H54 (cell line): ENCODE results near the gene CDC42EP4.
"Not testable (repeated sequence)": the region's sequence is repeated elsewhere in the genome, so short reads cannot be mapped to it uniquely, and the experiment has no call there.

Experiments used
- DNase-seq: peaks from one replicate; pipeline ENCODE4 v3.0.0; 2011; ENCODE audit warnings: low spot score, mixed read lengths; ENCODE audit not compliant: insufficient read length
- FAIRE-seq: peaks from 3 replicates; lab custom pipeline; 2011; peaks lifted over from hg19 to GRCh38; lab: Jason Lieb, UNC
- POLR2A ChIP-seq: IDR thresholded peaks from 2 replicates; pipeline ENCODE4 v1.6.1; 2011; ENCODE audit warnings: low read depth, mild to moderate bottlenecking, low read length

Gene CDC42EP4

GRCh38 chr17:73338566-73339197, 26.9 kb upstream of the CDC42EP4 start:
- DNase-seq (no peak), FAIRE-seq (no peak)
- no peak for TF ChIP-seq POLR2A

- TF ChIP-seq POLR2A: no peak
- FAIRE-seq (no peak), DNase-seq (no peak)
Measured at GRCh38 chr17:73338050-73338521, 26.3 kb upstream of the CDC42EP4 start.

DNA sequence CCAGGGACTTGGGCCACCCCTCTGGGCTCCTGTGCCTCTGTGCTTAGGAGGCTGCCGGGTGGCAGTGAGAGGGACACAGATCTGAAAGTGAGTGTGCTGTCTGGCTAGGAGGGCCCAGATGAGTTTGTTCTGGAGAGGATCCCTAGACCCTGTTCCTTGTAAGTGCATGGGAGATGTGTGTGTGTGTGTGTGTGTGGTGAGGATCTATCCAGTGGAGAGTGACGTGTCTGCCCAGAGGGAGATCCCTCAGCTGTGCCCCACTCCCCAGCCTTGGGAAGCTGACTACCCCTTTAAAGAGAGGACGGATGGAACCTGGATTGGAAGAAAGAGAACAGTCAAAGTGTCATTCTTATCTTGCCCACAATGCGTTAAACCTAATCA, 25.5 kb upstream of the CDC42EP4 start:
- TF ChIP-seq POLR2A: no peak
- FAIRE-seq: no peak
- no peak for DNase-seq

DNA sequence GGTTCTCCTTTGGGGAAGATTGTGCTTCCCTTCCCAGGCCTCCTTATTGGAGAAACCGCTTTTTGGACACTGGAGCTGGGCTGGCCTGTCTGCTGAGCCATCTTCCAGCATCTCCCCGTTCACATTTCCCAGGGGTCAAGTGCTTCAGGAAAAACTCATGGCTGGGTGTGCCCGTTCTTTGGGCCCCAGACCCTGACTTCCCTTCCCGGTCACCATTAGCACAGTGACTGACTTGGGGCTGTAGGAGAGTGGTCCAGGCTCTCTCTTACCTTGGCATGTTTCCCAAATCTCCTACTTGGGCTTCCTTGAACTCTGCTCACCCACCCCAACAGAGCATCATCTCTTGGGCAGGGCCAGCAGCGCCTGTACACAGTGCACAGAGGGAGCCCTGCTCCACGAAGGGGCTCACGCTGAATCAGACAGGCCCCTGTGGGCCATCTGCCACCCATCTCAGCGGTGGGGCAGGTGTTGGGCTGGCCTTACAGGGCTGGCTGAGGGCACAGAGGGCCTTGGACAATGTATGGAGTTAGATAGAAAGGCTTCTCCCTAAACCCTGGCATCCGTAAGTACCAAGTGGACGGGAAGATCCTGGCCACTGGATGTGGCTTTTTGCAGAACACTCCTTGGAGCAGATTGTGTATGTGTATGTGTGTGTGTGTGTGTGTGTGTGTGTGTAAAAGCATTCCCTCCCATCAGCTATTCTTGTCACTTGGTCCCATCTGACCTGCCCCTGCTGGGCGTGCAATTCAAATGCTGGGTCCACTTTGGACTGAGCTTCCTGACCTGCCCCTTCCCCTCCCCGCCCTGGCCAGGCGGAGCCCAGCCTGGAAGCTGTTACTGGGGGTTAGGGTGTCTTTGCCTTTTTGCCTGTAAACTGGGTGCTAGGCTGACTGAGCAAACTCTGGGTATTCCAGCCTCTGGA, 24.9 kb upstream of the CDC42EP4 start:
- FAIRE-seq (no peak), DNase-seq (no peak)
- TF ChIP-seq POLR2A: no peak

DNA sequence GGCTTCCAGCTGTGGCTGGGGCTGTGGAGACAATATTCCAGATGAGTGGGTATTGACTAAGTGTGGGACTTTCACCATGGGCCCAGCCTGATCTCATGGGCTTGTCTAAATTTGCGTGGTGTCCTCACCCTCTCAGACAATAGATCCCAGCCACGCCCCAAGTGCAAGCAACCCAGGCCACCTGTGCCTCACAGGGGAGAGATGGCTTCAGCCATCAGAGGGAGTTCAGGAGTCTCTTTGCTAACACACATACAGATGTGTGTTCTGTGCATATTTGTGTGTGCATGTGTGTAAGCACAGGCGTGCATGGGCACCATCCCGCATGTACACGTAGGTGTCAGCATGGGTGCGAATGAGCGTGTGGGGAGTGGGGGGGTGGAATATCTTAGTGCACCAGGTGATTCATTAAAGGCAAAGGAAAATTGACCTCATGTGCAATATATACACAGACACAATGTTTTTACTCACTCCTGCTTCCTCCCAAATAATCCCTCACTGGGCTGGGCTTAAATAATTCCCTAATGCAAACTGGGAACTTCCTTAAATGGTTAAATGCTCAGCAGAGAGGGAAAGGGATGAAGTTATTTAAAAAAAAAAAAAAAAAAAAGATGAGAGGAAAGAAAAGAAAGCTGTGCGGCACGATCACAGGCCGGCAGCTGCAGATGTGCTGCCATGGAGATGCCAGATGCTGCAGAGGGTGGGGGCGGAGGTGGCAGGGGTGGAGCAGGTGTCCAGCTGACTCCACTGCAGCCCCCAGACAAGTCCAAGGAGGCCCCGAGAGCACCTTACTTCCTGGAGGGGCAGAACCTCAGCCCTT, 24.0 kb upstream of the CDC42EP4 start:
- DNase-seq (no peak), FAIRE-seq (no peak)
- no peak for TF ChIP-seq POLR2A

- no peak for TF ChIP-seq POLR2A
- no peak for FAIRE-seq
Measured at GRCh38 chr17:73334771-73335513, 23.1 kb upstream of the CDC42EP4 start.

GRCh38 chr17:73333445-73333844, 21.6 kb upstream of the CDC42EP4 start:
- not testable (repeated sequence) for DNase-seq, FAIRE-seq

More at GRCh38 chr17:73334771-73335513, 23.1 kb upstream of the CDC42EP4 start:
- DNase-seq: no peak

GRCh38 chr17:73331060-73331459, 19.3 kb upstream of the CDC42EP4 start:
- TF ChIP-seq POLR2A: no peak
- no peak for DNase-seq
- no peak for FAIRE-seq

DNA sequence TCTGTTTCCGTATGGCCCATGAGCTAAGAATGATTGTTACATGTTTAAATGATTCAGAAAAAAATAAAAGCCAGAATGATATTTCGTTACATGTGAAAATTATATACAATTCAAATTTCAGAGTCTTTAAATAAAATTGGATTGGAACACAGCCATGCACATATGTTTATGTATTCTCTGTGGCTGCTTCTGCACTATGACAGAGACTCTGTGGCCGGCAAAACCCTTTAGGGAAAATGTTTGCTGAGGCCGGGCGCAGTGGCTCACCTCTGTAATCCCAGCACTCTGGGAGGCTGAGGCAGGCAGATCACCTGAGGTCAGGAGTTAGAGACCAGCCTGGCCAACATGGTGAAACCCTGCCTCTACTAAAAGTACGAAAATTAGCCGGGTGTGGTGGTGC, 15.9 kb upstream of the CDC42EP4 start:
- TF ChIP-seq POLR2A: no peak
- FAIRE-seq (no peak), DNase-seq (no peak)

GRCh38 chr17:73325527-73325842, 13.7 kb upstream of the CDC42EP4 start:
- DNase-seq (no peak), FAIRE-seq (no peak)
- TF ChIP-seq POLR2A: no peak

DNA sequence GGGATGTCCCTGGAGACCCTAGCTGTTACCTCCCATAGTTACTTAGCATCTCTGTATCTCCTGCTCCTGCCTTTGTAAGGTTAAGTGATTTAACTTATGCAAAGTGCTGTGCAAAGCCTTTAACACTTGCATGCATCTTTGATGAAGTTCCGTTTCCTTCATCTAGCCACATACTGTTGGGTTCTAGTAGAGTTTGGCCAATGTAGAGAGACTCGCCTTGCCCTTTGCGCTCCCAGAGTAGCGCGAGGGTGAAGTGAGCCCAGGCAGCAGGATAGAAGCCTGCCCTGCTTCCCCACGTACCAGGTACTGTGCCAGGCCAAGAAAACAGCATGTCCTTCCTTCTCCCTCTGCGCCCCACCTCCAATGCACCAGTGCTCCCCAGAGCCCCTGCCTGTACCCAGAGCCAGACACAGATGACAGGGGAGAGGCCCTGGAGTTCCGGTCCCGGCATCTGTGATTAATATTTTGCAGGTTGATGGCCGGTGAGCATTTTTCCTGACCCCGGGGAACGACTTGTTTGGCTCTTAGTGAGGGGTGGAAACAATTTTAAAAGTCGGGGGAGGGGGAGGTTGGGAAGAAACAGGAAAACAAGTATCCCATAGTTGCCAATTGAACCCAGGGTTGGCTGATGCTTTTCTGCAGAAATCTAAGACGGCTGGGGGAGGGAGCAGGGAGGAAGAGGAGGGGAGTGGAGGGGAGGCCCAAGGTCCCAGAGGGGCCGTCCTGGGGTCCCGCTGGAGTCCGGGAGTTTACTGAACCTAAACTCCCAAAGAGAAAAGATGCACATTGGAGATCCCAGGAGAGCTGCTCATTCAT, 13.1 kb upstream of the CDC42EP4 start:
- no peak for TF ChIP-seq POLR2A
- no peak for FAIRE-seq

DNA sequence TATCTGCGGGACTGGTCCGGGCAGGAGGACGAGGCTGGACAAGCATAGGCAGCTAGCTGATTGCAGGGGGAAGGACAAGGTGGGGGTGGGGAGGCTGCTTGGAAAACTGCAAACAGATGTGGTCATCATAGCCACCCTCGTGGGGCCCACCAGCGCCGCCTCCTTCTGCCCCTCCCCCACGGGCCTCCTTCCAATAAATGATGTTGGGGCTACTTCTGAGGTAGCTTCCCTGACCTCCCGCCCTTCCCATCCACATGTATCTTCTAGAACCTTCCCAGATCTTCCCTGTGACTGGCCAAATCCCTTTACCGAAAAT, 12.3 kb upstream of the CDC42EP4 start:
- DNase-seq (no peak), FAIRE-seq (no peak)
- TF ChIP-seq POLR2A: no peak

More for the DNA sequence above, 13.1 kb upstream of the CDC42EP4 start:
- no peak for DNase-seq
